ENCODE measurements around the gene ZNF268.

DNA sequence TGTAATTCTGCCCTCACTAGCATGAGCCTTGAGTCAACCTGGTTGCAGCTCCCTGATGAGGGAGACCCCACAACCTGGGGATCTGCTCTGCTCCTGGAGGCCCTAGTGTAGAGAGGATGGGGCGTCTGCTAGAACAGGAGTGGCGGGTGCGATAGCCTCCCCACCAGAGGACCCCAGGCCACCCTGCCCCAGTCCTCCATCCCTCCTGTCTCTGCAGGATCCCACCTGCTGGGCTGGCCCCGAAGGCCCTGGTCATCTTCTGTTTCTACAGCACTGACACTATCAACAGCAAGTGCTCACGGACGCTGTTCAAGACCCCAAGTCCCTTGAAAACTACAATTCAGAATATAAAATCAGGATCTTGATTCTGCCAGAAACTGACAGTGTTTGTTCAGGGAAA is 39.2 kb downstream of the ZNF268 start:
- no peak for TF ChIP-seq EGR1 (IDR thresholded peaks at IDR 0.05; ENCODE audit: borderline replicate concordance, low read depth, low read length)
- no peak for TF ChIP-seq SP2 (IDR thresholded peaks at IDR 0.05; ENCODE audit: low read length)
- TF ChIP-seq POLR2A (IDR thresholded peaks at IDR 0.05; ENCODE audit: control extremely low read depth in 1 of 2, low read depth in 2 of 2, low read length in 2 of 2), result no peak
- TF ChIP-seq, protein P1, sequence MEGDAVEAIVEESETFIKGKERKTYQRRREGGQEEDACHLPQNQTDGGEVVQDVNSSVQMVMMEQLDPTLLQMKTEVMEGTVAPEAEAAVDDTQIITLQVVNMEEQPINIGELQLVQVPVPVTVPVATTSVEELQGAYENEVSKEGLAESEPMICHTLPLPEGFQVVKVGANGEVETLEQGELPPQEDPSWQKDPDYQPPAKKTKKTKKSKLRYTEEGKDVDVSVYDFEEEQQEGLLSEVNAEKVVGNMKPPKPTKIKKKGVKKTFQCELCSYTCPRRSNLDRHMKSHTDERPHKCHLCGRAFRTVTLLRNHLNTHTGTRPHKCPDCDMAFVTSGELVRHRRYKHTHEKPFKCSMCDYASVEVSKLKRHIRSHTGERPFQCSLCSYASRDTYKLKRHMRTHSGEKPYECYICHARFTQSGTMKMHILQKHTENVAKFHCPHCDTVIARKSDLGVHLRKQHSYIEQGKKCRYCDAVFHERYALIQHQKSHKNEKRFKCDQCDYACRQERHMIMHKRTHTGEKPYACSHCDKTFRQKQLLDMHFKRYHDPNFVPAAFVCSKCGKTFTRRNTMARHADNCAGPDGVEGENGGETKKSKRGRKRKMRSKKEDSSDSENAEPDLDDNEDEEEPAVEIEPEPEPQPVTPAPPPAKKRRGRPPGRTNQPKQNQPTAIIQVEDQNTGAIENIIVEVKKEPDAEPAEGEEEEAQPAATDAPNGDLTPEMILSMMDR (IDR thresholded peaks at IDR 0.05; ENCODE audit: control extremely low read depth in 1 of 3, insufficient read depth in 1 of 3, low read depth in 1 of 3, low read length in 3 of 3), result no peak
- TF ChIP-seq RFX5 (IDR thresholded peaks at IDR 0.05; ENCODE audit: borderline replicate concordance, low read depth, low read length), result no peak
- TF ChIP-seq CEBPB (IDR thresholded peaks at IDR 0.05; ENCODE audit: low read depth, low read length), result no peak
- no peak for TF ChIP-seq EZH2 (IDR thresholded peaks at IDR 0.05; ENCODE audit: low read depth, low read length, severe bottlenecking)
- no peak for TF ChIP-seq FOSL1 (IDR thresholded peaks at IDR 0.05; ENCODE audit: insufficient read depth, low read depth, low read length)
- no peak for TF ChIP-seq GABPA (IDR thresholded peaks at IDR 0.05; ENCODE audit: borderline replicate concordance, insufficient read depth, low read length)
- TF ChIP-seq TAF7 (optimal IDR thresholded peaks at IDR 0.05; ENCODE audit: borderline replicate concordance, low read depth, low read length), result no peak
- no peak for TF ChIP-seq SRF (IDR thresholded peaks at IDR 0.05; ENCODE audit: low read depth, low read length)
- no peak for TF ChIP-seq POLR2AphosphoS5 (IDR thresholded peaks at IDR 0.05; ENCODE audit: low read depth, low read length)
- no peak for TF ChIP-seq TEAD4 (IDR thresholded peaks at IDR 0.05; ENCODE audit: low read depth, low read length)
- TF ChIP-seq, protein P2, sequence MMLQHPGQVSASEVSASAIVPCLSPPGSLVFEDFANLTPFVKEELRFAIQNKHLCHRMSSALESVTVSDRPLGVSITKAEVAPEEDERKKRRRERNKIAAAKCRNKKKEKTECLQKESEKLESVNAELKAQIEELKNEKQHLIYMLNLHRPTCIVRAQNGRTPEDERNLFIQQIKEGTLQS (IDR thresholded peaks at IDR 0.05; ENCODE audit: insufficient read depth, low read depth, low read length), result no peak

All from H1 (cell line).